Uterus (tissue), 2 donors: ENCODE measurements around the gene ARID1B.

Experiments used
- POLR2A ChIP-seq, 2 donors: fragments of 450-650 bp; IDR thresholded peaks; one replicate each; pipeline ENCODE4 v1.6.1; 2016; ENCODE audit warnings: antibody characterized with exemption in 2 of 2, mild to moderate bottlenecking in 1 of 2, moderate library complexity in 1 of 2
- TF ChIP-seq, protein P1 (sequence below), 4 experiments: fragments of 200-600 bp in 2 of 4; fragments of 450-650 bp in 2 of 4; sonication (generic) in 2 of 4; IDR thresholded peaks; one replicate each; pipeline ENCODE4 v1.5.1; 2016 to 2019; ENCODE audit warnings: antibody characterized with exemption in 4 of 4, mild to moderate bottlenecking in 2 of 4, moderate library complexity in 1 of 4

- TF ChIP-seq, protein P1, sequence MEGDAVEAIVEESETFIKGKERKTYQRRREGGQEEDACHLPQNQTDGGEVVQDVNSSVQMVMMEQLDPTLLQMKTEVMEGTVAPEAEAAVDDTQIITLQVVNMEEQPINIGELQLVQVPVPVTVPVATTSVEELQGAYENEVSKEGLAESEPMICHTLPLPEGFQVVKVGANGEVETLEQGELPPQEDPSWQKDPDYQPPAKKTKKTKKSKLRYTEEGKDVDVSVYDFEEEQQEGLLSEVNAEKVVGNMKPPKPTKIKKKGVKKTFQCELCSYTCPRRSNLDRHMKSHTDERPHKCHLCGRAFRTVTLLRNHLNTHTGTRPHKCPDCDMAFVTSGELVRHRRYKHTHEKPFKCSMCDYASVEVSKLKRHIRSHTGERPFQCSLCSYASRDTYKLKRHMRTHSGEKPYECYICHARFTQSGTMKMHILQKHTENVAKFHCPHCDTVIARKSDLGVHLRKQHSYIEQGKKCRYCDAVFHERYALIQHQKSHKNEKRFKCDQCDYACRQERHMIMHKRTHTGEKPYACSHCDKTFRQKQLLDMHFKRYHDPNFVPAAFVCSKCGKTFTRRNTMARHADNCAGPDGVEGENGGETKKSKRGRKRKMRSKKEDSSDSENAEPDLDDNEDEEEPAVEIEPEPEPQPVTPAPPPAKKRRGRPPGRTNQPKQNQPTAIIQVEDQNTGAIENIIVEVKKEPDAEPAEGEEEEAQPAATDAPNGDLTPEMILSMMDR (IDR thresholded peaks at IDR 0.05) = no peak
- TF ChIP-seq POLR2A (IDR thresholded peaks at IDR 0.05) = no peak
These were observed 465.6 kb downstream of the ARID1B start for GRCh38 chr6:157242791-157243190.
